ENCODE data around the gene HNRNPUL1.

HNRNPUL1 gene

DNA sequence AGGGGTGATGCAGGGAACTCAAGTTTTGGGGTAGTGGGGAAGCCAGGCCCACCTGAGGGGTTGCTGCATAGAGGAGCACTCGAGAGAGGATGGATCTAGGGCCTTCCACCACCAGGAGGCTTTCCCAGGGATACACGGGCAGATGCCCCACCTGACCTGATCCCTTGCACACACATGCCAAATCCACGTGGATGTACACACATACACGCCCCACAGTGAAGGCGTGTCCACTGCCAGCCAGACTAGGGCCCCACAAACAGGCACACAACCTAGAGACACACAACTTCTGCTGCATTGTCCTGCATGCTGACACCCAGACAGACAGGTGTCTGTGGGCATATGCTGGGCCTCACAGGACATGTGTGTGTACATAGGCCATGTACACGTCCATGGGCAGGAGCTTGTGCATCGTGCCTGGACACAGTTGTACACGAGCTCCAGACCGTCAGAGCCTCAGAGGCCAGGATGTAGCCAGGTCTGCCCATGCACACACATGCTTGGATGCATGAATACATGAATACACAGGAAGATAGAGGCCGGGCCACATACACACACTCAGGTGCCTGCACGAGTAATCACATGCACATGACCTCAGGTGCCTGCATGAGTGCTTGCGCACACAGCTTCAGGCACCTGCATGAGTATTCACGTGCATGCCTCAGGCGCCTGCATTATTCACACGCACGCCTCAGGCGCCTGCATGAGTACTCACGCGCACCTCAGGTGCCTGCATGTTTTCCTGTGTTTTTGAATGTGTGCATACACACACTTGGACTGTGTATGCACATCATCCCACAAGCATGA, 54.7 kb downstream of the HNRNPUL1 start:
- Histone ChIP-seq H3K4me3 (ENCODE audit: low read depth, low read length) (no peak overlapping the region), H3K27ac (no peak overlapping the region), H3K36me3 (peaks cover 59% of the 10 kb centered on the region), H3K9me3 (ENCODE audit: severe bottlenecking) (no peaks in the 10 kb centered on the region), H3K27me3 (ENCODE audit: insufficient read depth, low read depth, severe bottlenecking) (no peaks in the 10 kb centered on the region)
- TF ChIP-seq CTCF (IDR thresholded peaks at IDR 0.05; ENCODE audit: low read depth, low read length) = no peak
- DNase-seq = no peak

DNA sequence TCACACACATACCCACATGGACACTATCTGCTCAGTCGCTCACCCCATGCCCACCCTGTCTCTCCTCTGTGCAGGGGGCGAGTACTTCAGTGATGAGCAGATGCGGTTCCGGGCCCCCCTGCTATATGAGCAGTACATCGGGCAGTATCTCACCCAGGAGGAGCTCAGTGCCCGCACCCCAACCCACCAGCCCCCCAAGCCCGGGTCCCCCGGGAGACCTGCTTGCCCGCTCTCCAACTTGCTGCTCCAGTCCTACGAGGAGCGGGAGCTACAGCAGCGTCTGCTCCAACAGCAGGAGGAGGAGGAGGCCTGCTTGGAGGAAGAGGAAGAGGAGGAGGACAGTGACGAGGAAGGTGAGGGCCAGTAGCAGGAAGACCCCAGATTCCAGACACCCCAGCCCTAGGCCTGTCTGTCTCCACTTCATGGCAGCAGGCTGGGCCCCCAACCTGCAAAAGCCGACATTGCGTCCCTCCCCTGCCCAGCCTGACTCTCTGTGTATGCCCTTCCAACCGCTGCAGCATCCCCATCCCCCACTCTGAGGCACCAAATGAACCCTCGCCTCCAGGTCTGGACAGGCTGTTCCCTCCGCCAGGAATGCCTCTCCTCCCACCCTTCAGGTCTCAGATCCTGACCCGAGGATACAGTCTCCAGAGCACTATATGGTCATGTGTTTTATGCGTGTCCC, 55.5 kb downstream of the HNRNPUL1 start:
- Histone ChIP-seq H3K36me3 (peaks cover 53% of the 10 kb centered on the region), H3K27me3 (ENCODE audit: insufficient read depth, low read depth, severe bottlenecking) (no peaks in the 10 kb centered on the region), H3K4me3 (ENCODE audit: low read depth, low read length) (no peak overlapping the region), H3K9me3 (ENCODE audit: severe bottlenecking) (no peaks in the 10 kb centered on the region), H3K27ac (no peak overlapping the region)
- TF ChIP-seq CTCF (IDR thresholded peaks at IDR 0.05; ENCODE audit: low read depth, low read length) = no peak
- DNase-seq = no peak

GRCh38 chr19:41320185-41320518, 56.0 kb downstream of the HNRNPUL1 start:
- DNase-seq = no peak
- Histone ChIP-seq H3K27ac (no peak overlapping the region), H3K27me3 (ENCODE audit: insufficient read depth, low read depth, severe bottlenecking) (no peaks in the 10 kb centered on the region), H3K36me3 (peaks cover 53% of the 10 kb centered on the region), H3K4me3 (ENCODE audit: low read depth, low read length) (no peak overlapping the region), H3K9me3 (ENCODE audit: severe bottlenecking) (no peaks in the 10 kb centered on the region)
- TF ChIP-seq CTCF (IDR thresholded peaks at IDR 0.05; ENCODE audit: low read depth, low read length) = no peak

- no peak for DNase-seq
- no peak overlapping the region for H3K4me3 ChIP-seq (ENCODE audit: low read depth, low read length)
- H3K9me3 ChIP-seq (ENCODE audit: severe bottlenecking) = no peaks in the 10 kb centered on the region
- no peaks in the 10 kb centered on the region for H3K27me3 ChIP-seq (ENCODE audit: insufficient read depth, low read depth, severe bottlenecking)
- no peak for TF ChIP-seq CTCF (IDR thresholded peaks at IDR 0.05; ENCODE audit: low read depth, low read length)
- H3K27ac ChIP-seq = no peak overlapping the region
- H3K36me3 ChIP-seq = peaks cover 53% of the 10 kb centered on the region
These were observed 56.4 kb downstream of the HNRNPUL1 start for GRCh38 chr19:41320568-41320967.

DNA sequence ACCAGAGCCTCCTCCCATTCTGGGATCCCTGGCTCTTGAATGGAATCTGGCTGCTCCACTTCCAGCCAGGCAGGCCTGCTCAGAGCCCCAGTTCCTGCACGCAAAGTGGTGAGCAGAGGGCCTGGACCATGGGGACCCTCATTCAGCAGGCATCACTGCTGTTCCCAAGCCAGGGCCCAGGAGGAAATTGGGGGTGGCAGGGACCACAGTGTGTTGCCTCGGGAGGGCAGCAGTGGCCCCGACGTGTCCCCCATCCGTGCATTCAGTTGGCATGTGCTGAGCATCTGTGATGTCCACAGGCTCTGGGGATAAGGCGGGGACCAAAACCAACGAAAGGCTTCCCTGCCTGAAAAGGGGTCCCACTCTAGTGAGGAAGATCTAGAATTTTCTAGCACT, 57.0 kb downstream of the HNRNPUL1 start:
- no peak for TF ChIP-seq CTCF (IDR thresholded peaks at IDR 0.05; ENCODE audit: low read depth, low read length)
- no peak for DNase-seq
- H3K36me3 ChIP-seq = peaks cover 49% of the 10 kb centered on the region
- no peak overlapping the region for H3K27ac ChIP-seq
- H3K9me3 ChIP-seq (ENCODE audit: severe bottlenecking) = no peaks in the 10 kb centered on the region
- no peaks in the 10 kb centered on the region for H3K27me3 ChIP-seq (ENCODE audit: insufficient read depth, low read depth, severe bottlenecking)
- no peak overlapping the region for H3K4me3 ChIP-seq (ENCODE audit: low read depth, low read length)
